Hepatocyte (in vitro differentiated cells): ENCODE results near the gene SLC66A1.

ENCODE experiments used
- CTCF ChIP-seq: fragments of 200-600 bp; sonication (generic); IDR thresholded peaks from 2 replicates; pipeline ENCODE4 v1.5.1; 2016; ENCODE audit warnings: antibody characterized with exemption, mild to moderate bottlenecking; ENCODE audit not compliant: poor library complexity
- EZH2 ChIP-seq: fragments of 200-600 bp; sonication (generic); IDR thresholded peaks from 2 replicates; pipeline ENCODE4 v1.6.1; 2016; ENCODE audit warnings: antibody characterized with exemption, mild to moderate bottlenecking, borderline replicate concordance
- EZH2phosphoT487 ChIP-seq: fragments of 200-600 bp; sonication (generic); IDR thresholded peaks from one replicate; pipeline ENCODE4 v1.6.1; 2018; ENCODE audit warnings: antibody characterized with exemption, mild to moderate bottlenecking, low read depth, moderate library complexity; ENCODE audit not compliant: unreplicated experiment, severe bottlenecking

GRCh38 chr1:19328486-19328885 lies 16.4 kb downstream of the SLC66A1 start:
- TF ChIP-seq CTCF (no peak), EZH2phosphoT487 (no peak), EZH2 (no peak)
